ENCODE results near the gene KIRREL2.

DNA sequence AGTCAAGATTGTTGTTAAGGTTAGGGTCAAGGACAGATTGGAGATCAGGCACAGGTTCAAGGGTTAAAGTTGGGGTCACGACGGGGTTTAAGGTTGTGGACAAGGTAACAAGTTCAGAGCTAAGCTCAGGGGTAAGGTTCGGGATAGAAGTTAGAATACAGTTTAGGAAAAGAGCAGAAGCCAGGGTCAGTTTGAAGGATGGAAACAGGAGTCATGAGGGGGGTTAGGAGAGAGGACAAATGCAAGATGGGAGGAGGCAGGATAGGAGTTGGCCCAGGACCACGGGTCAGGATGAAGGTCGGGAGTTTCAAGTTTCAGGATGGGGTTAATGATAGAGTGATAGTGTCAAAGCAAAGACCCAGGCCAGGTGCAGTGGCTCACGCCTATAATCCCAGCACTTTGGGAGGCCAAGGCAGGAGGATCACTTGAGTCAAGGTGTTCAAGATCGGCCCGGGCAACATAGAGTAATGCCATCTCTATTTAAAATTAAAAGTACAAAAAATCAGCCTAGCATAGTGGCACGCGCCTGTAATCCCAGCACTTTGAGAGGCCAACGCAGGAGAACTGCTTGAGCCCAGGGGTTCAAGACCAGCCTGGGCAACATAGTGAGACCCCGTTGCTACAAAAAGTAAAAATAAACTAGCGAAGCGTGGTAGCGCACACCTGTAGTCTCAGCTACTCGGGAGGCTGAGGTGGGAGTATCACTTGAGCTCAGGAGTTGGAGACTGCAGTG lies 12.1 kb upstream of the KIRREL2 start:
- no peak for TF ChIP-seq CTCF (IDR thresholded peaks at IDR 0.05; ENCODE audit: low read depth, low read length, missing input control)
- no peak for TF ChIP-seq ATF3 (IDR thresholded peaks at IDR 0.05)
- TF ChIP-seq TAF1 (conservative IDR thresholded peaks at IDR 0.05), result no peak
- TF ChIP-seq NR2F2 (IDR thresholded peaks at IDR 0.05), result no peak
- TF ChIP-seq RXRA (IDR thresholded peaks at IDR 0.05), result no peak
- no peak for TF ChIP-seq EGR1 (IDR thresholded peaks at IDR 0.05; ENCODE audit: low read depth in 2 of 2)
- TF ChIP-seq MAX (IDR thresholded peaks at IDR 0.05), result no peak
- no peak for TF ChIP-seq YY1 (IDR thresholded peaks at IDR 0.05)
- no peak for TF ChIP-seq ZBTB33 (IDR thresholded peaks at IDR 0.05)
- no peak for TF ChIP-seq FOXA1 (IDR thresholded peaks at IDR 0.05)
- no peak for TF ChIP-seq SP1 (IDR thresholded peaks at IDR 0.05)
- no peak for TF ChIP-seq RAD21 (IDR thresholded peaks at IDR 0.05)

Measured in liver (tissue), 3 donors.